ENCODE measurements around the gene TSR3.

The TSR3 gene

GRCh38 chr16:1394367-1394951 is 42.8 kb upstream of the TSR3 start:
- H4K20me1 ChIP-seq (ENCODE audit: insufficient read depth, low read length): no peaks in the 10 kb centered on the region
- H3K9me3 ChIP-seq (replicated peaks; ENCODE audit: insufficient read depth, low read length): no peaks in the 10 kb centered on the region
- no peak overlapping the region for H3K4me2 ChIP-seq (ENCODE audit: low read depth, low read length)
- no peak overlapping the region for H3K27ac ChIP-seq (ENCODE audit: low read length)
- TF ChIP-seq, protein P1, sequence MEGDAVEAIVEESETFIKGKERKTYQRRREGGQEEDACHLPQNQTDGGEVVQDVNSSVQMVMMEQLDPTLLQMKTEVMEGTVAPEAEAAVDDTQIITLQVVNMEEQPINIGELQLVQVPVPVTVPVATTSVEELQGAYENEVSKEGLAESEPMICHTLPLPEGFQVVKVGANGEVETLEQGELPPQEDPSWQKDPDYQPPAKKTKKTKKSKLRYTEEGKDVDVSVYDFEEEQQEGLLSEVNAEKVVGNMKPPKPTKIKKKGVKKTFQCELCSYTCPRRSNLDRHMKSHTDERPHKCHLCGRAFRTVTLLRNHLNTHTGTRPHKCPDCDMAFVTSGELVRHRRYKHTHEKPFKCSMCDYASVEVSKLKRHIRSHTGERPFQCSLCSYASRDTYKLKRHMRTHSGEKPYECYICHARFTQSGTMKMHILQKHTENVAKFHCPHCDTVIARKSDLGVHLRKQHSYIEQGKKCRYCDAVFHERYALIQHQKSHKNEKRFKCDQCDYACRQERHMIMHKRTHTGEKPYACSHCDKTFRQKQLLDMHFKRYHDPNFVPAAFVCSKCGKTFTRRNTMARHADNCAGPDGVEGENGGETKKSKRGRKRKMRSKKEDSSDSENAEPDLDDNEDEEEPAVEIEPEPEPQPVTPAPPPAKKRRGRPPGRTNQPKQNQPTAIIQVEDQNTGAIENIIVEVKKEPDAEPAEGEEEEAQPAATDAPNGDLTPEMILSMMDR (IDR thresholded peaks at IDR 0.05; ENCODE audit: low read length): no peak
- no peak for TF ChIP-seq EZH2phosphoT487 (IDR thresholded peaks at IDR 0.05; ENCODE audit: low read length)
- no peak for TF ChIP-seq EZH2 (optimal IDR thresholded peaks at IDR 0.05; ENCODE audit: low read depth, low read length)
- H3K4me1 ChIP-seq (ENCODE audit: low read length): no peaks in the 10 kb centered on the region
- no peaks in the 10 kb centered on the region for H3F3A ChIP-seq (ENCODE audit: insufficient read depth, low read length)
- H3K27me3 ChIP-seq (replicated peaks; ENCODE audit: insufficient read depth, low read length): no peaks in the 10 kb centered on the region
- H2AFZ ChIP-seq (ENCODE audit: low read length): no peak overlapping the region
- H3K9me2 ChIP-seq (replicated peaks; ENCODE audit: insufficient read depth, low read length): no peaks in the 10 kb centered on the region
- H3K4me3 ChIP-seq (ENCODE audit: low read length): no peak overlapping the region
- 0 out of 2 replicates have a peak, but pooled peaks cover 2% of the 10 kb centered on the region for H3K36me3 ChIP-seq (replicated peaks; ENCODE audit: insufficient read depth, low read length)
- no peak overlapping the region for H3K9ac ChIP-seq (ENCODE audit: low read length)
- DNase-seq: no peak
- no peaks in the 10 kb centered on the region for H3K79me2 ChIP-seq (ENCODE audit: low read length)

DNA sequence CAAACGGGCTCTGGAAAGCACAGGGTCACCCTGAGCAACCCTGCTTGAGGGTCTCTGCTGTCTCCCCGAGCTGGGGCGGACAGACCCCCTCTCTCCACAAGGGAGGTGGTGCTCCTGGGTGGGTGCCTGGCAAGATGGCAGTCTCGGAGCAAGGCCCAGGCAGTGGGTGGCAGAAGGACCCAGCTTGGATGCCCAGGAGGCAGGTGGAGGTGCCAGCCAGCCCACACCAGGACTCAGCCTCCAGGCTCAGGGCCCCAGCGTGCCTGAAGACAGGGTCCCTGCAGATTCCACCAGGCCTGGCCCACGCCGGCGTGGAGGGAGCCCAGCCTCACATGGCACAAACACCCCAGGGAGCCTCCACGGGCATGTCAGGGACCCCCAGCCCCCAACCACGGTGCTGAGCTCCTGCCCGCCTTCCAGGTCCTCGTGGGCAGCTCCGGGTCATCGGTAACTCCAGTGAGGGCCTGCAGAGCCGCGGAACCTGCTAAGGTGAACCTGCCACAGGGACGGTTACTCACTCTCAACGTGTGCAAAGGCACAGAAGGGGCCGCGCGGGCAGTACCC is 42.0 kb upstream of the TSR3 start:
- H3K36me3 ChIP-seq (replicated peaks; ENCODE audit: insufficient read depth, low read length): no peaks in the 10 kb centered on the region
- H3K9ac ChIP-seq (ENCODE audit: low read length): no peak overlapping the region
- no peaks in the 10 kb centered on the region for H3K9me2 ChIP-seq (replicated peaks; ENCODE audit: insufficient read depth, low read length)
- TF ChIP-seq EZH2phosphoT487 (IDR thresholded peaks at IDR 0.05; ENCODE audit: low read length) (no peak), EZH2 (optimal IDR thresholded peaks at IDR 0.05; ENCODE audit: low read depth, low read length) (no peak)
- TF ChIP-seq, protein P1 (IDR thresholded peaks at IDR 0.05; ENCODE audit: low read length): no peak
- H3K4me1 ChIP-seq (ENCODE audit: low read length): no peaks in the 10 kb centered on the region
- H4K20me1 ChIP-seq (ENCODE audit: insufficient read depth, low read length): no peaks in the 10 kb centered on the region
- H2AFZ ChIP-seq (ENCODE audit: low read length): no peak overlapping the region
- H3K4me3 ChIP-seq (ENCODE audit: low read length): no peak overlapping the region
- no peak for DNase-seq
- H3K4me2 ChIP-seq (ENCODE audit: low read depth, low read length): no peak overlapping the region
- no peaks in the 10 kb centered on the region for H3F3A ChIP-seq (ENCODE audit: insufficient read depth, low read length)
- no peaks in the 10 kb centered on the region for H3K79me2 ChIP-seq (ENCODE audit: low read length)
- H3K27ac ChIP-seq (ENCODE audit: low read length): no peak overlapping the region
- H3K9me3 ChIP-seq (replicated peaks; ENCODE audit: insufficient read depth, low read length): no peaks in the 10 kb centered on the region
- no peaks in the 10 kb centered on the region for H3K27me3 ChIP-seq (replicated peaks; ENCODE audit: insufficient read depth, low read length)

- Histone ChIP-seq H2AFZ (ENCODE audit: low read length) (no peak overlapping the region), H3K9me3 (replicated peaks; ENCODE audit: insufficient read depth, low read length) (no peaks in the 10 kb centered on the region), H3K27me3 (replicated peaks; ENCODE audit: insufficient read depth, low read length) (no peaks in the 10 kb centered on the region), H3K9me2 (replicated peaks; ENCODE audit: insufficient read depth, low read length) (no peaks in the 10 kb centered on the region), H3K27ac (ENCODE audit: low read length) (no peak overlapping the region), H3K9ac (ENCODE audit: low read length) (no peak overlapping the region), H3K4me3 (ENCODE audit: low read length) (no peak overlapping the region), H3K79me2 (ENCODE audit: low read length) (no peaks in the 10 kb centered on the region; the same call in 1 of the 2 replicates), H3K4me1 (ENCODE audit: low read length) (no peaks in the 10 kb centered on the region), H3K4me2 (ENCODE audit: low read depth, low read length) (no peak overlapping the region), H3K36me3 (replicated peaks; ENCODE audit: insufficient read depth, low read length) (no peaks in the 10 kb centered on the region), H3F3A (ENCODE audit: insufficient read depth, low read length) (no peaks in the 10 kb centered on the region), H4K20me1 (ENCODE audit: insufficient read depth, low read length) (no peaks in the 10 kb centered on the region)
- TF ChIP-seq, protein P1 (IDR thresholded peaks at IDR 0.05; ENCODE audit: low read length): no peak
- no peak for TF ChIP-seq EZH2phosphoT487 (IDR thresholded peaks at IDR 0.05; ENCODE audit: low read length)
- no peak for DNase-seq
These were observed 41.1 kb upstream of the TSR3 start for GRCh38 chr16:1392826-1393225.
